ENCODE measurements around the gene EGFLAM.

EGFLAM gene

DNA sequence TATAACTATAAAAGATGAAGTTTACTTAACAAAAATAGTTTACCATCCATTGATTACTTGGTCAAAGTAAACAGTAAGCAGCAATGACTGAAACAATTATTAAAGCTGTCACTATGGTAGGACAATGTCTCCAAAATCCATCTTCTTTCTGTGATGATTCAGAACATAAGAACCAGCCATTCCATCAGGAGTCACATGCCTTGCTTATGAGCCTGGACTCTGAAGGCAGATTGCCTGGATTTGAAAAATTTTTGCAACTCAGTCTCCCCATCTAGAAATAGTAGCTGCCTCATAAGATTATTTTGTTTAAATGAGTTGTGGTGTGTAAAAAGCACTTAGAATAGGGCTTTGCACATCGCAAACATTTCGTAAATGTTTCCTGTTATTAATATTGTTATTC lies 161.9 kb downstream of the EGFLAM start:
- DNase-seq (ENCODE audit: low spot score): no peak

DNA sequence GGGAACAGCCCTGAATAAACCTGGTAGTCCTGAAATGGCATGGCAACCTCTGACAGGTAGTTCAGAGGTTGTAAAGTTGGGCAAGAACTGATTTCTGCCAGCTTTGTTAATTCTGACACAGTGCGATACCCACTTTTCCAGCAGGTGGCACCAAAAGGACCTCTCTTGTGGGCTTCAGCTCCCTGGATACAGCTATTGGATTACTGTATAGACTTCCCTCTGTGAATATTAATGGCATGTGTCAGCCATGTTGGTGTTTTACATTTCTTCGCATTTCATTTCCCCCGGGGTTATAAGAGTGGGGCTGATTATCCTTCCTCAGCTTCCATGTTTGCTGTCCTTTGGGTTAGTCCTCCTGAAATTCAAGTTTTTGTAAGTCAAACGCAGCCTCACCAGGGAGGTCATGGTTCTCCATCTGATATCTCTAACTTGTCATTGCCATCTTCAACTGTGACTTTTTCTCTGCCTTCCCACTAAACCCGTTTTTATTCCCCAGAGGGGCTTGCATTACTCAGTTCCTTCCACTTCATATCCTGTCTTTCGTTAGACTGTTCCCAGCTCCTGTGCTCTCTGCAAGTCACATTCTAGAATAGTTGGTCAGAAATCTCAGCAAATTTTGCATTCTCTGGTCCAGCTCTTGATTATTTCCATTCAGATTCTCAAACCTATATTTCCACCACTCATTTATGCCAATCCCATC lies 162.5 kb downstream of the EGFLAM start:
- DNase-seq (ENCODE audit: low spot score): peak; percentile 56

- DNase-seq (ENCODE audit: low spot score): no peak
Measured at GRCh38 chr5:38422622-38423021, 164.3 kb downstream of the EGFLAM start.

GRCh38 chr5:38423276-38424147 lies 165.2 kb downstream of the EGFLAM start:
- no peak for DNase-seq (ENCODE audit: low spot score)

DNA sequence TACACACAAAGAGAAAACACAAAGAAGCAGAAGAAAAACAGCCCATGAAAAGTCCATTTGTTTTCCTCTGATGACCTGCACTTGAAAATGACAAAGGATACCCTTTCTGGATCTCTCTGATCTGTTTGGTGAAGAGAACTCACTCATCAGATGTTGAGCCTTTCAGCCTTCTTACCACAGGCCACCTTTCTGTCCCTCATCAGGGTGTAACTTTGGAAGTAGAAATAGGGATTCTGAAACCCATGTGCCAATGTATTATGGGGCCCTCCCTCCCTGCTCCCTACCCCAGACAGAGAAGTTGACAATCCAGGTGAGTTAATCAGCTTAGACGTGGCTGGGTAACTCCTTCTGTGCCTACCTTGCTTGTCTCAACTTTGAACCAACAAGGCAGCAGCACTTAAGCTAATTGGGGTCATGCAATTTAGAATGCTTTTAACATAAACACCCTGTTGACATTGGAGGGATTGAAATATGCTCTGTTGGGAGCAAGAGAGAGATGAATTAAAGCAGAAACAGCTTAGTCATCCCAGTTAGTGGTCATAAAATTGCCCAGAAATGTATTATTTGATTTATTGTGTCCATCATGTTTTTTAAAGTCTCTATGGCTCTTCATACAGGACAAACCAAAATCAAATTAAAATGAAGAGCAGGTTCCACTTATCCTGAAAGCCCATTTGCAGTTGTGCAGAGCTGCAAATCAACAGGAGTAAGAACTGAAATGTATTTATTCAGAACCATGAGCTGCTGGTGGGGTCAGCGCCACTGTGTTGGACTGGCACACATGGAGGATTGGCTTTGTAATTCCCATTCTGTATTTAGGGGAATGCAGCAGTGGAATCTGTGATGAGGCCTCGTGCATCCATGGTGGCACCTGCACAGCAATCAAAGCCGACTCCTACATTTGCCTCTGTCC lies 166.0 kb downstream of the EGFLAM start:
- DNase-seq (ENCODE audit: low spot score): no peak

DNA sequence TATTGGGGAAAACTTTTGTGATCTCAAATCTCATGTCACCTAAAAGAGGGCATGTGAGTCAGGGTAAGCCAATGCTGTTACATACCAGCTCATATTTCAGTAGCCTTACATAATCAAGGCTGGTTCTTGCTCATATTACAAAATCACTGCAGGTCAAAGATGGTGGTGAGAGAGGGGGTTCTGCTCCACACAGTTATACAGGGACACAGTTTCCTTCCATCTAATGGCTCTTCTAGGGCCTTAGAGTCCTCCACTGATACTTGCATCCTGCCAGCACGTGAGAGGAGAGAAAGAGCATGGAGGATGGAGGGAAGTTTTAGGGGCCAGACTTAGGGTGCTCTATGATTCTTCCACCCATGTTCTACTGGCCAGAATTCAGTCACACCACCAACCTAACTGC lies 168.1 kb downstream of the EGFLAM start:
- no peak for DNase-seq (ENCODE audit: low spot score)

DNA sequence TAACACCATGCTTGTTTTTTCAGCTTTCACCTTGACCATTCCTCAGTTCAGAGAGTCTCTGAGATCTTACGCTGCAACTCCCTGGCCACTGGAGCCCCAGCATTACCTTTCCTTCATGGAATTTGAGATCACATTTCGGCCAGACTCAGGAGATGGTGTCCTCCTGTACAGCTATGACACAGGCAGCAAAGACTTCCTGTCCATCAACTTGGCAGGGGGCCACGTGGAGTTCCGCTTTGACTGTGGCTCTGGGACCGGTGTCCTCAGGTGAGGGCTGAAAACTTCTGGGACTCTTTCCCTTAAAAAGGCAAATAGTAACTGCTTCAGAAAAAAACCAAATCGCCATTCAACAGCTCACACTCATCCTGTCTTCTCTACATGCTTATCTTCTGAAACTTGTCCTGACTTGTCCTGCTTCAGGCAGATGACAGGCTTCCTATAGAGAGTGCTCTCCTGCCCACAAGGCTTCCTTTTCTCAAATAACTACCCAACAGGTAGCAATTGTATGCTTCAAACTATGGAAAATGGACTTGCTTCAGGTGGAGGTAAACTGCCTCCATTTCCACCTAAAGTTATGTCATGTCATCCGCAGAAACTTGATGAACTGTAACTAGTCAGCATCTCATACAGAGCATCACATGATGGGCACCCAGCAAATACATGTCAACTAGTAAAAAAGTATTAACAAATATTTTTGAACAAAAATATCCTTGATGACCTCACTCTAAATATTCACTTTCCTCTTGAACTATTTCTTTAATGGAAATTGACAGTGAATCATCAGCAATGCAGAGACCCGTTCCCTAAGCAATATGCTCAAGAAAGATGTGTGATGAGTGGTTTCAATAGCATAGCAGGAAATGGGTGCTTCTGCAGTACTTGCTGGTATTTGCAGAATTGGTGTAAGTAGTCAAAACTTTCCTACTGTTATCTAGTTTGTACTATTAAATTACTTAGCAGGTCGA lies 168.9 kb downstream of the EGFLAM start:
- no peak for DNase-seq (ENCODE audit: low spot score)

GRCh38 chr5:38431242-38431853 lies 173.0 kb downstream of the EGFLAM start:
- no peak for DNase-seq (ENCODE audit: low spot score)

DNA sequence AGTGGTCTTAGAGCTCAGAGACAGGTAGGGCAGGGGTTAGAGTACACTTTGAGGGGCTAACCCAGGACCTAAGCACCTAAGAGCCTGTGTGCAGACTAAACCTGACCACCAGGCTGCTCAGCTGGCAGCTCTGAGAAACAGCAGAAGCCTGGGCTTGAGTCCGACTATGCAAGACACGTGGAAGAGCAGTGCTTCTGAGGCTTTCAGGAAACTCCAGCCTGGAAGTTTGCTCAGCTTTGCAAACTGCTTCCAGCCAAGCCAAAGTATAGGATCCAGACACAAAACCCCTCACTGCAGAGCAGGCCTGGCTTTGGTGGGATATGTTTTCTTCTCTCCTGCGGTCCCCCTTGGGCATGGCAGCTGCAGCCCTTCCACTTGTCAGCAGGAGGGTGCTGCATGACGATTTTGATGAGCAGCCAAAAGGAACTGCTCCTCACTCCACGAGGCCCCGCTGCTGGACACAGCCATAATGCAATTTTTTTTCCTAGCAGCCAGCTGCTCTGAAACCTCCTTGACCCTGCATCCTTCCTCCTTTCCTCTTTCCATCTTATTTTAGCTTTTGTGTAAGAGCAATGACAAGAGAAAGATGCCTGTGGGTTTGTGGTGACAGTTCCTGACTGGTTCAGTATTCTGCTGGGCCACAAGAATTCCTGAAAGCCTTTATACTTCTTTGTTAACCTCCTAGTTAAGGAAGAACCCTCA lies 175.0 kb downstream of the EGFLAM start:
- peak; percentile 25 for DNase-seq (ENCODE audit: low spot score)

- DNase-seq (ENCODE audit: low spot score): no peak
Measured at GRCh38 chr5:38434966-38435705, 176.8 kb downstream of the EGFLAM start.

- DNase-seq (ENCODE audit: low spot score): no peak
Measured at GRCh38 chr5:38438757-38439156, 180.4 kb downstream of the EGFLAM start.

DNA sequence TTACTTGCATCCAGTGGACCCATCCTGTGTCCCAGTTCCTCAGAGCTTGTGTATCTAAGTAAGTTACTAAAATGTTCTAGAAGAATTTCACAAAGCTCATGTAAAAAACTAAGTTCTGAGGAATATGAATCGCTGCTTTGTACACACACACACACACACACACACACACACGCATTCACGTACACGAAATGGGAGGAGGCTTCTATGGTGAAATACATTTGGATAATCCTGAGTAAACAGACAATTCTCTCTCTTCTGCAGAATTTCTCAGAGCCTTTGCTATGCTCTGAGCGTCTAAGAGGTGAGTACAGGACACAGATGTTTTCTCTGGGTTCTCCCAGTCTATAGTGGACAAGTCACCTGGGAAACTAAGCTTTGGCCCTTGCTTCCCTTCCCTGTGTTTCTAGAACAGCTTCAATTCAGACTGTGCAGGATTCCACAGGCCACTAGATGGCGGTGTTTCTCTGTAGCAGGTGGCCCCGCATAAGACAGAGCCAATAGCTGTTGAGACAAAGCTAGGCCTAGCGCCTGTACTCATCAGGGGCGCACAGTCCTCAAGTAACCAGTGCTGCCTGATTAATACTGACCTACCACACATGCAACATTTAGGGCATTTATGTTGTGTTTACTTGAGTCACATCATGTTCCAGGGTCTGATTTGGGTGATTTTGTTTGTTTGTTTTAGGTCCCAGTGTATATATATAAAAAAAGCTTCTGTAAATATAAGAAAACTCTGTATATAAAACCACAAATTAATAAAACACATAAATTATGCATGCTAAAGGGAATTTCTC lies 183.3 kb downstream of the EGFLAM start:
- peak; percentile 95 for DNase-seq (ENCODE audit: low spot score)

DNA sequence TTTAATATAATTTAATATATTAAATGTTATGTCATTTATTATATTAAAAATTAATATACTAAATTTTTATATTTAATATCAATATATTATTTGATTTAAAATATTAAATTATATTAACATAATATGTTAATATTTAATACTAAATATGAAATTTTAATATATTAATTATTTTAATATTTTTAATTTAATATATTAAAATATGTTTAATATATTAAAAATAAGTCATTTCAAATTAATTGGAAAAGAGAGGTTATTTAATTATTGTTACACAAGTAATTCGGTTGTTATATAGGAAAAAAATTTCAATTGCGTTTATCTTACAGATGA lies 183.9 kb downstream of the EGFLAM start:
- no peak for DNase-seq (ENCODE audit: low spot score)

GRCh38 chr5:38443390-38443789 lies 185.0 kb downstream of the EGFLAM start:
- no peak for DNase-seq (ENCODE audit: low spot score)

DNA sequence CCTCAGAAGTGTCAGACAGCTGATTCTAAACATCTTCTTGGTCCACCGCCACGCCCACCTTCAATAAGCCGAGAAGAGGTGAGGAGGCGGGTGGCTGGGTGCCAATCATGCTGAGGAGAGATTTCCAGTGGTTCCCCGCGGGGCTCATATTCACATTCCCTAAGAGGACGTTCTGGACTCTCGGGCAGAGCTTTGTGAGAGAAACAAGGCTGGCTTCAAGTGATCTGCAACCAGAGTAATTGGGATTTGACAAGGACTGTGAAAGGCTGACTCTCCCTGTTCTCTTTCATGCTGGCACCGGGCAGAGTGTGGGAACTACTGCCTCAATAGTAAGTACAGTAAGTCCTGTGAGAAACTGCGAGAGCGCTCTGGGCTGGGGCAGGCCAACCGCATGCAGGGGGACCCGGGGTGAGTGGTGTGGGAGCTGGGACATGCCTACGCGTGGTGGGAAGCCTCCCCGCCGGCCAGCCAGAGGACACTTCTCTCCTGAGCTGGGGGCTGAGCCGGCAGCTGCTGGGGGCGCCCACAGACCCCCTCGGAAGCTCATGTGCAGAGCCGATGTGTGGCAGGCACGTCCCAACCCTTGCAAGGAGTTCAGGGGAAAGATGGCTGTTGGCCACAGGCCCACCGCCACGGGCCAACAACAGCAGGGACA lies 187.1 kb downstream of the EGFLAM start:
- no peak for DNase-seq (ENCODE audit: low spot score)

DNA sequence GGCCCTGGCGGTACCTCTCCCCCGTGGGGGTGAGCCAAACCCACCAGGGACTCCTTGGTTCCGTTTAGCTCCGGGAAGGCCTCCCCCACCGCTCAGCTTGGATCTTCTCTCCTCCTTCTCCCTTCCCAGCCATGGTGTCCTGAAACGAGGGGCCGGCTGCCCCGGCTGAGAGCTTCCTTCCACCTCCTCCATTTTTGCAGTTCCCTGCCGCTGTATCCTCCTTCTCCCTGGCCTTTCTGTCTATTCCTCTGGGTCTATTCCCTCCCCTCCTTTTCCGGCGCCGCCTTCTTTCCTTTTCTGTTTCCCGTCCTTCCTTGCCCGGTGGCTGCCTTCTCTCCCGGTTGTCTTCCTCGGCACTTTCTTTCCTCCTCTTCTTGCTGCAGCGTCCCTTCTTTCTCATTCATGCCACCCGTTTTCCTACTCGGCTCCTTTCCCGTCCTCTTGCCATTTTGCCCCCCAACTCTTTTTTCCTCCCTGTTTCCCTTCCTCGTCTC lies 187.7 kb downstream of the EGFLAM start:
- DNase-seq (ENCODE audit: low spot score): no peak

DNA sequence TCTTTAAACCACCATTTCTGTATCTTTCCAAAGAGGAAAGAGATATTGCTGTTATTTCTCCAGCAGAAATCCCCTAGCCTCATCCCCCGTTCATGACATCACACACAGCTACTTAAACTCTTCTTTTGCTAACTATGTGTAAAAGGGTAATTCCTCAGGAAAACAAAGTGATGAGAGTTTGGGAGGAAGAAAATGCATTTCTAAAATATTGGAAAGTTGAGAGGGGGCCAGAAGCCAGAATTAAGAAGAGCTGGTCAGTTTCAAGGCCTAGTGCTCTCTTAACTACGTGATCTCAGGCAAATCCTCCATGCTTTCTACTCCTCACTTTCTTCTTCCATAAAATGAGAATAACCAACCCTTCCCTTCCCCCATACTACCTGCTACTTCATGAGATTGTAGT lies 188.7 kb downstream of the EGFLAM start:
- DNase-seq (ENCODE audit: low spot score): no peak

- no peak for DNase-seq (ENCODE audit: low spot score)
Measured at GRCh38 chr5:38447786-38448185, 189.4 kb downstream of the EGFLAM start.

Data from pons (tissue), 1 donor.